AG10803 (cell line): ENCODE data around the gene RNF7.
A peak's percentile ranks its signal among the peaks of the same experiment; 100 is the strongest.

ENCODE experiments used
- DNase-seq: peaks from one replicate; pipeline ENCODE4 v3.0.0; 2010; ENCODE audit warnings: low read depth
- H3K4me3 ChIP-seq: 2 replicates; pipeline ENCODE4 v1.5.1; 2011; ENCODE audit warnings: mild to moderate bottlenecking, low read length, control low read depth
- TF ChIP-seq, protein P1 (sequence below): conservative IDR thresholded peaks from 2 replicates; pipeline ENCODE4 v1.5.1; 2011; ENCODE audit warnings: mild to moderate bottlenecking, low read length, control low read depth, inconsistent platforms

The RNF7 gene

DNA sequence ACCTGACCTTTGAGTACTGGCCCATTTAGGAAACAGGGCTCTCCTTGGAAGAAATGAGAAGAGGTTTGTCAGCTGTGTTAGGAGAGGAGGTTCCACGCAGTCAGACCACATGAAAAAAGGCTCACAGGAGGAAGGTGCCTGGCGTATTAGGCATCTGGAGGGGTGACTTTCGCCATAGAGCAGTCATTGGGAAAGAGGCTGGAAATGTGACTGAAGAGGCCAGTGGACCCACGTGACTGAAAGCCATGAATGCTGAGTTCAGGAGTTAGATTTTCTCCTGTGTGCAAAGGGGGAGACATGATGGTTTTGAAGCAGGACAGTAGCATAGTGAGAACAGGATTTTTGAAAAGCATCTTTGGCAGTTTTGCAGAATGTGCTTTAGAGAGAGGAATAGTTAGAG is 29.7 kb upstream of the RNF7 start:
- DNase-seq = no peak
- TF ChIP-seq, protein P1, sequence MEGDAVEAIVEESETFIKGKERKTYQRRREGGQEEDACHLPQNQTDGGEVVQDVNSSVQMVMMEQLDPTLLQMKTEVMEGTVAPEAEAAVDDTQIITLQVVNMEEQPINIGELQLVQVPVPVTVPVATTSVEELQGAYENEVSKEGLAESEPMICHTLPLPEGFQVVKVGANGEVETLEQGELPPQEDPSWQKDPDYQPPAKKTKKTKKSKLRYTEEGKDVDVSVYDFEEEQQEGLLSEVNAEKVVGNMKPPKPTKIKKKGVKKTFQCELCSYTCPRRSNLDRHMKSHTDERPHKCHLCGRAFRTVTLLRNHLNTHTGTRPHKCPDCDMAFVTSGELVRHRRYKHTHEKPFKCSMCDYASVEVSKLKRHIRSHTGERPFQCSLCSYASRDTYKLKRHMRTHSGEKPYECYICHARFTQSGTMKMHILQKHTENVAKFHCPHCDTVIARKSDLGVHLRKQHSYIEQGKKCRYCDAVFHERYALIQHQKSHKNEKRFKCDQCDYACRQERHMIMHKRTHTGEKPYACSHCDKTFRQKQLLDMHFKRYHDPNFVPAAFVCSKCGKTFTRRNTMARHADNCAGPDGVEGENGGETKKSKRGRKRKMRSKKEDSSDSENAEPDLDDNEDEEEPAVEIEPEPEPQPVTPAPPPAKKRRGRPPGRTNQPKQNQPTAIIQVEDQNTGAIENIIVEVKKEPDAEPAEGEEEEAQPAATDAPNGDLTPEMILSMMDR = no peak
- no peak overlapping the region for H3K4me3 ChIP-seq

DNA sequence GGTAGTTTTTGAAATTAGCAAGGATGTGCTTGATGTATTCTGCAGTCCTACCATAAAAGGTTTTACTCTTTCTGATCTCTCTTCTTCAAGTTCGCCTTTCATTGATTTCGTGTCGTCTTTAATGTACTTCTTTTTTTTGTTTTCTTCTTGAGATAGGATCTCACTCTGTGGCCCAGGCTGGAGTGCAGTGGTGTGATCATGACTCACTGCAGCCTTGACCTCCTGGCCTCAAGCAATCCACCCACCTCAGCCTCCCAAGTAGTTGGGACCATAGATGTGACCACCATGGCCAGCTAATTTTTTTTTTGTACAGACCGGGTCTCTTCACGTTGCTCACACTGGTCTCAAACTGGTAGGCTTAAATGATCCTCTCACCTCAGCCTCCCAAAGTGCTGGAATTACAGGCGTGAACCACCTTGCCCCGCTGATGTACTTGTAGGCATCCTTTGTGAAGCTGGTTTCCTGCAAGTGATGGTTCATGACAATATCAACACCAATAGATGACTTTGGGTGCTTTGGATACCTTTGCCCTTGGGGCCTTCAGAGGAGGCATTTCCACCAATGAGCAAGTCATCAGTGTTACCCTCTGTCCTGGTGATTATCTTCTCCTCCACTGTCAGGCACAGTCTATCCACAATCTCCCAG is 28.9 kb upstream of the RNF7 start:
- no peak overlapping the region for H3K4me3 ChIP-seq
- TF ChIP-seq, protein P1 = no peak
- no peak for DNase-seq

DNA sequence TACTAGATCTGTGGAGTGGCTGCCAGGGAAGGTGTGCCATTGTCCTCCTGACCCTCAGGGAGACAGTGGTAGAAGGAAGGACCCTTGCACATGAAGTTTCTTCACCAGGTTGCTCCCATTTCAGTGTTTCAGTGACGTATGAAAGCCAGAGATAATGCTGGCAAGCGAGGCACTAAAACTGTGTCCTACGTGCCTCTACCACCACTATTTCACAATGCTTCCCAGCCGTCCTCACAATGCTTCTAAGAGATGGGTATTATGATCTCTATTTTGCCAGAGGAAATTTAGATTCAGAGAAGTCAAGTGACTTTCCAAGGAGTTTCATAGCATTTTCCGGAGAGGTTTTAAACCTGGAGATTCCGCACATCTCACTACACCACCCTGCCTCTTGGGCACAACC is 28.0 kb upstream of the RNF7 start:
- no peak for DNase-seq
- TF ChIP-seq, protein P1 = no peak
- H3K4me3 ChIP-seq = no peak overlapping the region

DNA sequence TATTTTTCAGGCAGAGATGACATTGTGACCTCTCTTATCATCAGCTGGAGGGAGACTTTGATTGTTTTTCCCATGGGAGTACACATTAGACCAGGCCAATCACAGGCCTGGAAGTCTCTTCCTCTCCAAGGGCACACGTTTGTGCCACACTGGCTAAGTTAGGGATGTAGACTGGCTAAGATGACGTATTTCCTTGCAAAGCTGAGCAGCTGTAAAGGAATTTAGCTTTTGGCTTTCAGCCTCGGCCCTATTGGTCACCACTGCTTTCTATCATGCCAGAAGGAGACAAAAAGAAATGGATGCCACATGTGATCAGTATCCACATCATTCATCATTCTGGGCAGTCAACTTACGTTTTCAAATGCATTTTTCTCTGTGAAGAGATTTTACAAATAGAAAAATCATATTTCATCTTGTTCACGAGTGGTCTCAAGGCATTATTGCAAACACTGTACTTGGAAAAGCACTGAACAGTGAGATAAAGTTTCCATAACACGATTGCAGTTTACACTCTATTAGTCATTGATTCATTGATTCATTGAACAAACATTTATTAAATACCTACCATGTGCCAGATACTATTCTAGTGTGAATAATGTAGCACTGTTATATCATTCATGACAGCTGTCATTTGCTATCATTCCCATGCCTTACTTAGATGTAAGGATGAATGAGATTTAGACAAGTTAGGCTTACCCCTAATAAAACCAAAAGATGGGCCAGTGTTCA is 27.0 kb upstream of the RNF7 start:
- TF ChIP-seq, protein P1 = no peak
- DNase-seq = peak; percentile 94
- no peak overlapping the region for H3K4me3 ChIP-seq

DNA sequence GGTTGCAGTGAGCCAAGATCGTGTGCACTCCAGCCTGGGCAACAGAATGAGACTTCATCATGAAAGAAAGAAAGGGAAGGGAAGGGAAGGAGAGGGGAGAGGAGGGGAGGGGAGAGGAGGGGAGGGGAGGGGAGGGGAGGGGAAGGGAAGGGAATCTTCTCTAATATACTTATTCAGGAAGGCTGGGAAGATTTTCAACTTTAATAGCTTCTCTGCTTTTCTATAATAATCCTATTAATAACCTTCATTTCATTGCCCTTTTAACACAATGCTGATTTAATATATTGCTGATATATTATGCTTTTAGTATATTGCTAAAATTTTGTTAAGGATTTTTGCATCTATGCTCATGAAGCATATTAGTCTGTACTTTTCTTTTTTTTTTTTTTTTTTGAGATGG is 23.4 kb upstream of the RNF7 start:
- TF ChIP-seq, protein P1 = no peak
- no peak overlapping the region for H3K4me3 ChIP-seq
- DNase-seq = no peak

DNA sequence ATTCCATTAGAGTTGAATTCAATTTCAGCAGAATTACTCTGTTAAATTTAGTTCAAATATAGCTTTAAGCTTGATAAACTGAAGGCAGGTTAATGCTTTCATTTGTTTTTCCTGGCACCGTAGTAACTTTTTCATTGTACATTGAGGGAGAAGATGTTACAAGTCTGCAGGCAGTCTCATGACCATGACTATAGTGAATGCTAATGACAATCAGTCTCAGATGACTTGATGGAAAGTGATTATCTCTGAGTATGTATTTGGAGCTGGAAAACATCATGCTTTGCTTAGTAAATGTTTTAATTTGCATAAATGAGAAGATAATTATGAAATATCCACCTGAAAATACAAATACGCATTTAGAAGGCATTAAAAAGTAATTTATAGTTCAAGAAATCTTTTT is 16.0 kb upstream of the RNF7 start:
- H3K4me3 ChIP-seq = no peak overlapping the region
- DNase-seq = no peak
- TF ChIP-seq, protein P1 = no peak

DNA sequence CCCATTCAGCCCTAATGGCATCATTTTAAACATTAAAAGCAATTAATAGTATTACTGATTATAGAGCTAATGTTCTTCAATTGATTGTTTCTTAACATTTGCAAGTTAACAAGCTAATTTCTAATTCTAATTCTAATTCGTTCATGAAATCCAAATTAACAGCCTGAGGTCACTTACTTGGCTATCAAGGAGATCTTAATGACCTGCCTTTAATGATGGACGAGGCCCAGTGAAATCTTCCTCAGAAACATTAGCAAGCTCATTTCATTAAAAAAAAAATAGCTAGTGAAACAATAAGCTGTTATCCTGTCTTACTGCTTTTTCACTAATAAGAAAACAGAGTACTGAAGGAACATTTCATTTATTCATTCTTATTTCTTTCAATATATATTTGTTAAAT is 15.4 kb upstream of the RNF7 start:
- DNase-seq = no peak
- H3K4me3 ChIP-seq = no peak overlapping the region
- TF ChIP-seq, protein P1 = no peak
